Pulmonary artery endothelial cell (primary cell): ENCODE results near the gene KRTAP5-1. TPM values are rescaled to one million over a fixed set of nuclear protein-coding genes. Genes with fewer than 3 reads are reported as not detected.
"Not testable (repeated sequence)": the region's sequence is repeated elsewhere in the genome, so short reads cannot be mapped to it uniquely, and the experiment has no call there.

ENCODE experiments used
- DNase-seq: peaks from one replicate; pipeline ENCODE4 v3.0.0-alpha.2; 2011; ENCODE audit warnings: low read depth, low spot score
- total RNA-seq: library from RNA; depleted of rRNA; stranded (reverse); fragments of >200 nt; gene quantifications from 2 replicates; pipeline ENCODE4 v1.2.3, GENCODE V29; 2014

KRTAP5-1 gene, protein sequence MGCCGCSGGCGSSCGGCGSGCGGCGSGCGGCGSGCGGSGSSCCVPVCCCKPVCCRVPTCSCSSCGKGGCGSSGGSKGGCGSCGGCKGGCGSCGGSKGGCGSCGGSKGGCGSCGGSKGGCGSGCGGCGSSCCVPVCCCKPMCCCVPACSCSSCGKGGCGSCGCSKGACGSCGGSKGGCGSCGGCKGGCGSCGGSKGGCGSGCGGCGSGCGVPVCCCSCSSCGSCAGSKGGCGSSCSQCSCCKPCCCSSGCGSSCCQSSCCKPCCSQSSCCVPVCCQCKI
- total RNA-seq: not detected in 2 replicates

DNA sequence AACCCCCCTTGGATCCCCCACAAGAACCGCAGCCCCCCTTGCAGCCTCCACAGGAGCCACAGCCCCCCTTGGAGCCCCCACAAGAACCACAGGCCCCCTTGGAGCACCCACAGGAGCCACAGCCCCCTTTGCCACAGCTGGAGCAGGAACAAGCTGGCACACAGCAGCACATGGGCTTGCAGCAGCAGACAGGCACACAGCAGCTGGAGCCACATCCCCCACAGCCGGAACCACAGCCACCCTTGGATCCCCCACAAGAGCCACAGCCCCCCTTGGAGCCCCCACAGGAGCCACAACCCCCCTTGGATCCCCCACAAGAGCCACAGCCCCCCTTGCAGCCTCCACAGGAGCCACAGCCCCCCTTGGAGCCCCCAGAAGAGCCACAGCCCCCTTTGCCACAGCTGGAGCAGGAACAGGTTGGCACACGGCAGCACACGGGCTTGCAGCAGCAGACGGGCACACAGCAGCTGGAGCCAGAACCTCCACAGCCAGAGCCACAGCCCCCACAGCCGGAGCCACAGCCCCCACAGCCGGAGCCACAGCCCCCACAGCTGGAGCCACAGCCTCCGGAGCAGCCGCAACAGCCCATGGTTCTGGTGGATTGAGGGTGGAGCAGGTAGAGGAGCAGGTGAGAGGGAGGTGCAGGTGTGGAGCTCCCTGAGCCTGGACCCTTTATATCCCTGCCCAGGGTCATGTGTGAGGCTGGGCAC is at the start of gene KRTAP5-1:
TSS of gene KRTAP5-1 (minus strand) at position 623 of the 710 bp plus-strand sequence. CDS start at position 589, 34 bp downstream.
- DNase-seq: not testable (repeated sequence)

DNA sequence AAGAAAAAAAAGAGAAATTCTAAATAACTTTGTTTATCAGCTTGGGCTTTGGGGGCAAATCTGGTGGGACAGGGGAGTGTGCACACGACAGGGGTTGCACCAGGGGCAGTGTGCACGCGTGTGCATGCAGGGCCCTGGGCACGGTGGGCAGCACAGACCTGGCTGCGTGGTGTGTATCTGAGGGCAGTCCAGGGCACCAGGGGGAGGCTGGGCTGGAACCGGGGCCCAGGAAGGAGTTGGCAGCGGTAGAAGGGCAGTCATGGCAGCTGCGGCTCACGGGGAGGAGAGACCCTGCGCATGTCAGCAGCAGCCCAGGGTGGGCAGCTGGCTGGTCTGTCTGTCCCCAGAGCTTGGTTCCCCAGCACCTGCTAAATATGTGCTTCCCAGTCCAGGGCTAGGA is 48.8 kb upstream of the KRTAP5-1 start:
- no peak for DNase-seq

DNA sequence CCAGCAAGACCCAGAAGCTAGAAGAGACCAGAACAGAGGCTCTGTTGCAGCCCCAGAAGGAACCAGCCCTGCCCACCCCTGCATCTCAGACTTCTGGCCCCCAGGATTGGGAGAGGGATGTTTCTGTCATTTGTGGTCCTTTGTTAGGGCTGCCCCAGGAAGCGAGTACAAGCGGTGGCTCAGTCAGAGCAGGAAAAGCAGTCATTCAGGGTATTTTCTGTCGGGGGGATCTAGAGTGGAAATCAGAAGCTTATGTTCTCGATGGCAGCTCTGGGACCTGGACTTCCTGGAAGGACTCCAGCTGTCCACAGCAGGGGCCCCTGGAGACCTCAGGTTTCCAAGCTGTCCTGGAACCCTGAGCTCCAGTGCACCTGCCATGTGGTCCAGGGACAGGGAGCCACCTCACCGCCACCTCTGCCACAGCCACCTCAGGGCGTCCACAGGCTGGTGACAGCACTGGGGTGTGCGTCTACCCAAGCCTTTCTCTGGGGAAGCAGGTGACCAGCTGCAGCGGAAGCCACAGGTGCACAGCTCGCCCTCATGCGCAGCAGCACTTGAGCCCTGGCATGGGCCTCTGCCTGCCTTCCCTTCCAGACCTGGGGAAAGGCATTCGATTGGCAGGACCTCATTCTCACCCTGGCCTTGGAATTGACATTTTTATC is 47.1 kb upstream of the KRTAP5-1 start:
- no peak for DNase-seq

DNA sequence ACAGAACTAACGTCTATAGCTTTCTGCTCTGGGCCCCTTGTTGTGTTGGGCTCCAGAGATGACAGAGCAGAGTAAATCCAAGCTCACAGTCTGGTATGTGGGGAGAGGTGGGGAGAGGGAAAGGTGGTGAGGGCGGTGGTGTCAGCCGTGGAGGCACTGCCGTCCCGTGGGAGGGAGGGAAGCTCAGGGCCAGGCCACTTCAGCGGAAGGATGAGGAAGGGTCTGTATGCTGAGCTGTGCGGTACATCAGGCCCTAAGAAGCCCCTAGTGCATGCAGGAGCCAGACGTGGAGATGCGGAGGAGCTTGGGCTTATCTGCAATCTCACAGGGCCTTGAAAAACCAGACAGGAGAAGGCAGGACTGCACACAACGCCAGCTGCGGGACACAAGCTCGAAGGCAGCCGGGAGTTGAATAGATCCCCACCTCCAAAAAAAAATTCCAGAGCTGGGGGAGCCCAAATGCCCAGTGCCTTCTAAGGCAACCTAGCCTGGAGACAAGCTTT is 46.0 kb upstream of the KRTAP5-1 start:
- DNase-seq: no peak

DNA sequence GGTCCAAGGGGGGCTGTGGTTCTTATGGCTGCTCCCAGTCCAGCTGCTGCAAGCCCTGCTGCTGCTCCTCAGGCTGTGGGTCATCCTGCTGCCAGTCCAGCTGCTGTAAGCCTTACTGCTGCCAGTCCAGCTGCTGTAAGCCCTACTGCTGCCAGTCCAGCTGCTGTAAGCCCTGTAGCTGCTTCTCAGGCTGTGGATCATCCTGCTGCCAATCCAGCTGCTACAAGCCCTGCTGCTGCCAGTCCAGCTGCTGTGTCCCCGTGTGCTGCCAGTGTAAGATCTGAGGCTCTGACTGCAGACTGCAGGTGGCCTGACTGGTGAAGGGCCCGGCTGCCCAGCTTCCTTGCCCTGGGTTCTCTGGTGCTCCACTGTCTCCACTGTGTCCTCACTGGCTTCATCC is 45.2 kb upstream of the KRTAP5-1 start:
- no peak for DNase-seq

DNA sequence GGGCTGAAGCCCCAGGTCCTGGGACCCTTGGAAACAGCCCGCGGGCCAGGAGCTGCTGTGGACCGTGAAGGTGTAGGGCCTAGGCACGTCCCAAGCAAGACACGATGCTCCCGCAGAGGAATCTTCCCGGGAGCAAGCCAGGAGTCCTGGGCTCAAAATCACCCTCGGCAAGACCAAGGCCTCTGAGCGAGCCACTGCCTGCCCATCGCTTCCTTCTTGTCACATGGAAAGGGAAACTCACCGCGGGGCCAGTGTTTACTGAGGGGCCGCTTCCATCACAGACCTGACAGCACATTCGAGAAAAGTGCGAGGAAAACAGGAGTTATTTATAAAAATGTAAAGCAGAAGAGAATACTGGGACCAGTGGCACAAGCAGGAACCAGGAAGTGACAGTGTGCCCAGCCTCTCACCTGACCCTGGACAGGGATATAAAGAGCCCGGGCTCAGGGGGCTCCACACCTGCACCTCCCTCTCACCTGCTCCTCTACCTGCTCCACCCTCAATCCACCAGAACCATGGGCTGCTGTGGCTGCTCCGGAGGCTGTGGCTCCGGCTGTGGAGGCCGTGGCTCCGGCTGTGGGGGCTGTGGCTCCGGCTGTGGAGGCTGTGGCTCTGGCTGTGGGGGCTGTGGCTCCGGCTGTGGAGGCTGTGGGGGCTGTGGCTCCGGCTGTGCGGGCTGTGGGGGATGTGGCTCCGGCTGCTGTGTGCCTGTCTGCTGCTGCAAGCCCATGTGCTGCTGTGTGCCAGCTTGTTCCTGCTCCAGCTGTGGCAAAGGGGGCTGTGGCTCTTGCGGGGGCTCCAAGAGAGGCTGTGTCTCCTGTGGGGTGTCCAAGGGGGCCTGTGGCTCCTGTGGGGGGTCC is 44.5 kb upstream of the KRTAP5-1 start, which contains the start of gene KRTAP5-5:
TSS of gene KRTAP5-5 (plus strand) at position 450 of the 860 bp plus-strand sequence. CDS start at position 516, 66 bp downstream.
- no peak for DNase-seq

DNA sequence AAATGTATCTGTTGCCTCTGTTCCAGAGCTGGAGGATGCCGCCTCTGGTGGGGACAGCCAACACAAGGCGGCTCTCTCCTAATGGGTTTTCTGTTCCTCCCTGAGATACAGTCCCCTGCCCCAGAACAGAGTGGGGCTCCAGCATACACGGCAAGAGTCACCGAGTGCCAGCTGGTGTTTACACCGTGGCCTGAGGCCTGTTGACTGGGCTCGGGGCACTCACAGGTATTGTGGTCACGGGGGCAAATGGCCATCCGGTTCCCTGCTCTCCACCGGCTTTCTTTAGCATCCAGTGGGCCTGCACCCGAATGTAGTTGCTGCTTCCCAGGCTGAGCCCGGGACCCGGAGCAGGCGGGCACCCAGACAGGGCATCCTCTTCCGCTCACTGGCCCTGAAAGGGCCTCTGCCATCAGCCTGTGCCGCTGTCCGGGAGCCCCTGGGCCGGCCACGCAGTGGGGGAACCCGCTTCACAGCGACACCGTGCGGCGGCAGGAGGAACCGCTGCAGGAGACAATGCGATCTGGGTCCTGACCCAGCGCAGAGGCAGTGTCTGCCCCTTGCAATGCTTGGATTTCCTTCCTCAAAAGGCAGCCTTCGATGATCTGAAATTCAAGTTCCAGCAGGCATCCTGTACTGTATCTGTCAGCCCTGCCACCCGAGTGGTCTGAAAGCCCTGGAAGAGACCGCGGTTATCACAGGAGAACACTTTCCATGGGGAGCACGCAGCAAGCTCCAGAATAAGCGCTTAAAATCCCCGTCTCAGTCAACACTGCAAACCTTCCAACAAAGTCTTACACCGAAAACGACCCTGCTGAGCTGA is 43.6 kb upstream of the KRTAP5-1 start:
- no peak for DNase-seq

DNA sequence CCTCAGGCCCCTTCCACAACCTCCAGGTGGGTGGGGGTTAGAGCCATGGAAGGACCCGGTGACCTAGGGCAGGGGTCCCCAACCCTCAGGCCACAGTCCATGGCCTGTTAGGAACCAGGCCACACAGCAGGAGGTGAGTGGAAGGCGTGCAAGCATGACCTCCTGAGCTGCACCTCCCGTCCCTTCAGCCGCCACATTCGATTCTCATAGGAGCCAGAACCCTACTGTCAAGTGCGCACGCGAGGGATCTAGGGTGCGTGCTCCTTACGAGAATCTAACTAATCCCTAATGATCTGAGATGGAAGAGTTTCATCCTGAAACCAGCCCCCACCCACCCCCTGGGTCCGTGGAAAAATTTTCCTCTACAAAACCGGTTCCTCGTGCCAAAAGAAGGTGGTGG is 40.5 kb upstream of the KRTAP5-1 start:
- DNase-seq: no peak

DNA sequence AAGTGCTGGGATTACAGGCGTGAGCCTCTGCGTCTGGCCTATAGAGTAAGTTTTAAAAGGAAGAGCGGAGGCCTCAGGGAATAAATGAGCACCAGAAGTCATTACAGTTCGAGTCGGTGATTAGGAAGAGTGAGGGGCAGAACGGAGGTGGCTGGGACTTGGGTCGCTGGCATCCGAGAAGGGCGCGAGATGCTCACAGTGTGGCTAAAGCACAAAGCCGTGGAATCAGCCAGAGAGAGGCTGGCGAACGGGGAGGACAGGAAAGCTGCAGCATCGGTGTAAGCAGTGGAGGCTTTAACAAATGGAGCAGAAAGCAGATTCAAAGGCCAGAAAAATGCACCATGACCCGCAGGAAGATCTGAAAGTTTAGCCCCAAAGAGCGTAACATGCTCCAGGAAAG is 39.5 kb upstream of the KRTAP5-1 start:
- DNase-seq: no peak

DNA sequence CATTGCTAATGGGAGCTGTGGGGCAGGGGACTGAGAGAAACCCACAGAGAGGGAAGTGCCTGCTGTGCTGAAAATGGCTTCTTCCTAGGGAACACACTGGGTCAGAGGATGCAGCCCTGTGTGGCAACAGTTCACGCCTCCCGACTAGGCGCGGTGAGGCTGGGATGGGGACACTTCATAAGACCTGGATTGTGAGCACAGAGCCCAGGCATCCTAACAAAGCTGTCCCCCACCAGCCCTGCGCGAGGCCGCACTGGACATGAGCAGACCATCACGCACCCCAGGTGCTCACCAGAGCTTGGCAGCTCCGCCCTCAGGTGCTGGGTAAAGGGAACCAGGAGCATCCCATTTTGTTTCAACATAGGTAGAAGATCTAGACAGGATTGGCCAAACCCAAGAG is 38.6 kb upstream of the KRTAP5-1 start:
- DNase-seq: no peak

DNA sequence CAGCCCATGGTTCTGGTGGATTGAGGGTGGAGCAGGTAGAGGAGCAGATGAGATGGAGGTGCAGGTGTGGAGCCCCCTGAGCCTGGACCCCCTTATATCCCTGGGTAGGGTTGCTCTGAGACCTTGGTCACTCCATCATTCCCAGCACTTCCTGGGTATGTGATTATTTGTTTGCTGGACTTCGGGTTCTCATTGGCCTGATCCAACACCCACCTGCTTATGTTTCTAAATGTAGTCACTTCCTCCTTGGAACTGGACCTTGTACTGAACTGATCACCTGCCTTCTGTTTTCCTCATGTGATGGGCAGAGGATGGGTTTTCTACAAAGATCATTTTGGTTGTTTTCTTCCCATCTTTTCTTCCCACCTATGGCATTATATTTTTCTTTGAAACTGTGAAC is 37.0 kb upstream of the KRTAP5-1 start, which contains the start of gene KRTAP5-4:
TSS of gene KRTAP5-4 (minus strand) at position 53 of the 400 bp plus-strand sequence. CDS start at position 8, 45 bp downstream.
- DNase-seq: no peak

DNA sequence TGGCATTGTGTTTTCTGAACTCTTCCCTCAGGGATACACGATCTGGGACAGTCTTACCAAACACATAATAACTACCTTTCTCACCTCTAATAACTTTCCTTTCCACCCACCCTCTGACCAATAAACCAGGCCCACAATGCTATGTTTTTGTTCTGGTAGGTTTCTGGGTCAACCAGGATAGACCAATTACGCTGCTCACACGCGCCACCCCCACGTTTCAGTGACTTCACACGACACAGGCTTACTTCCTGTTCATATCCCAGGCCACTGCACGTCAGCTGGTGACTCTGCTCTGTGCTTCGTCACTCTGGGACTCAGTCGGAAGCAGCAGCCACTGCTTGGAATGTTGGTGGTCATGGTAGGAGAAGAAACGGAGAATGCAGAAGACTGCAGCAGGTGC is 34.4 kb upstream of the KRTAP5-1 start:
- DNase-seq: no peak

DNA sequence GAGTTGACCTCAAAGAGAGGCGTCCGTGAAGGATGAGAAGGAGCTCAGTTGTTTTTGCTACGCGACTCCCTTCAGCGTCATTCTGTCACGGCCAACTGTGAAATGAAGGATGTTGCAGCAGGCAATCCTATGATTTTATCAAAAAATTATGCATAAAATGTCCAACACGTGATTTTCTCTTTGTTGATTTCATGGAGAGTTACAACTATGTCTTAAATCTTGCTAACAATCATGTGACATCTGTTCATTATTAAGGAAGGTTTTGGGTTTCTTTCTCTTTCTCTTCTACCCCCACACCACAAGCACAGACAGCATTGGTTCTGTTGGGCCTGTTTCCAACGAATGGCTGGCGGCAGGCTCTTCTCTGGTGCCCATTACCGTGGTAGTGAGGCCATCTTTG is 33.1 kb upstream of the KRTAP5-1 start:
- no peak for DNase-seq

DNA sequence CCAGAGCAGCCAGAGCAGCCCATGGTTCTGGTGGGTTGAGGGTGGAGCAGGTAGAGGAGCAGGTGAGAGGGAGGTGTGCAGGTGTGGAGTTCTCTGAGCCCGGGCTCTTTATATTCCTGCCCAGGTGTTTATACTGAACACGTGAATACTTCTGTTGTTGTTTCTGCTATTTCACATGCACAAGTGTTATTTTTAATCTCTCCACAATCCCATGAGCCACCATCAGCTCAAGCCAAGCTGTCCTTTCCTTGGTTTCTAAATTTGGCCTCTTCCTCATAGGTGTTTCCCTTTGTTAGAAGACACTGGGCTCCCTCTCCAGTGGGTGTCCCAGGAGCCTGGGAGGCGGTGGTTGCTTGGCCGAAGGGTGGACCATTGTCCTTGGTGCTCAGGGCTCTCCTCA is 23.3 kb upstream of the KRTAP5-1 start, which contains the start of gene KRTAP5-3:
TSS of gene KRTAP5-3 (minus strand) at position 101 of the 400 bp plus-strand sequence. CDS start at position 23, 78 bp downstream.
- no peak for DNase-seq

DNA sequence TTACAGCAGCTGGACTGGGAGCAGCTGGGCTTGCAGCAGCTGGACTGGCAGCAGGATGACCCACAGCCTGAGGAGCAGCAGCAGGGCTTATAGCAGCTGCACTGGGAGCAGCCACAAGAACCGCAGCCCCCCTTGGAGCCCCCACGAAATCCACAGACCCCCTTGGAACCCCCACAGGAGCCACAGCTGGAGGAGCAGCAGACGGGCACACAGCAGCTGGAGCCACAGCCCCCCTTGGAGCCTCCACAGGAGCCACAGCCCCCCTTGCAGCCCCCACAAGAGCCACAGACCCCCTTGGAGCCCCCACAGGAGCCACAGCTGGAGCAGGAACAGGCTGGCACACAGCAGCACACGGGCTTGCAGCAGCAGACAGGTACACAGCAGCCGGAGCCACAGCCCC is 22.8 kb upstream of the KRTAP5-1 start:
- DNase-seq: not testable (repeated sequence)

DNA sequence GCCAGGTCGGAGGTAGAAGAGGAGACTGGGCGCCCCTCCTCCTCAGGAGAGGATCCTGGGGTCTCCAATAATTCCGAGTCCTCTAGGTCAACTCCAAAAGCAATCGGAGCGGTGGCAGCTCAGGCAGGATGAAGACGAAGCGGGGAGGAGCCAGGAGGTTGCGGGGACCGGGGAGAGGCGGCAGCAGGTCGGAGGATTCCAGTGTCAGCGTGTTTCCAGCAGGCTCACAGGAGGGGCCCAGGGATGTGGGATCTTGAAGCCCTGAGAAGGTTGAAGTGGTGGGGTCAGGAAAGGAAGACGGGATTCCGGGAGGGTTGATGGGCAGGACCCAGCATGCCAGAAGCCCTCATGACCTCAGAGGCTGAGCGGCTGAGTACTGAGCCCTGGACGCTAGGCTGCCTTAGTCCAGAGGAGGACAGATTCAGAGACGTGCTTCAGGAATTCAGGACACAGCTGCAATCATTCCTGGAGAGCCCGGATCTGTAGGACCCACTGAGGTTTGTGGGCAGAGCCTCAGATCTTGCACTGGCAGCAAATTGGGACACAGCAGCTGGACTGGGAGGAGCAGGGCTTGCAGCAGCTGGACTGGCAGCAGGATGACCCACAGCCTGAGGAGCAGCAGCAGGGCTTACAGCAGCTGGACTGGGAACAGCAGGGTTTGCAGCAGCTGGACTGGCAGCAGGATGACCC is 22.2 kb upstream of the KRTAP5-1 start:
- not testable (repeated sequence) for DNase-seq

DNA sequence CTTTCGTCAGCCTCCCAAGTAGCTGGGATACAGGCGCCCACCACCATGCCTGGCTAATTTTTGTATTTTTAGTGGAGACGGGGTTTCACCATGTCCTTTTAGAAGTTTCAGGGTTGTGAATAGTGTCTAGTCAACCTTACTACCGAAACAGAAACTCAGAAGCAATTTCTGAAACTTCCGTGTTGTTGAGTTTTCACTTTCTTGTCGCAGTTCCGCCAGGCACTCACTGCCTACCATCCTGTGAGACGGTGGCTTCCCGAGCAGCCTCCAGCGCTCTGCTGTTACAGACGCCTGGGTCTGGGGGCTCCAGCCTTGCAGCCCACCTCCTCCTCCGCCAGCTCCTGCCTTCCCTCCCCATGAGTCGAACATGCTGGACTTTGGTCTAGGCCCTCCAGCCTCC is 20.8 kb upstream of the KRTAP5-1 start:
- not testable (repeated sequence) for DNase-seq

DNA sequence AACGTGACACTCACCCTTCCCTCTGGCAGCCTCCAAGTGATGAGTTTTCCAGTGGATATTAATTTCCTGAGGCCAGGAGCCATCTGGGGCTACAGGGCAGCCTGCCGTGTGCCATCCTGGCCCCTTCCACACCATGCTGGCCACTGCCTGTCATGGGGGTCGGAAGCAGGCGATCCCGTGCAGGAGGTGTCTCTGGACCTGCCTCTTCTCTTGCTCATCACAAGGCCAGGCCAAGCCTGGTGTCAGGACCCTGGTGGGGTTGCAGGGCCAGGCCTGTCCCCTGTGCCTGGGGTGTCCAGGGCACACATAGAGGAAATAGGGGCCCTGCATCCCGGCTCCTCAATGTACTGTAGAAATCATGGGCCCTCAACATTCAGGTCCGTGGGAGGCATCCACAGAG is 19.6 kb upstream of the KRTAP5-1 start:
- no peak for DNase-seq

DNA sequence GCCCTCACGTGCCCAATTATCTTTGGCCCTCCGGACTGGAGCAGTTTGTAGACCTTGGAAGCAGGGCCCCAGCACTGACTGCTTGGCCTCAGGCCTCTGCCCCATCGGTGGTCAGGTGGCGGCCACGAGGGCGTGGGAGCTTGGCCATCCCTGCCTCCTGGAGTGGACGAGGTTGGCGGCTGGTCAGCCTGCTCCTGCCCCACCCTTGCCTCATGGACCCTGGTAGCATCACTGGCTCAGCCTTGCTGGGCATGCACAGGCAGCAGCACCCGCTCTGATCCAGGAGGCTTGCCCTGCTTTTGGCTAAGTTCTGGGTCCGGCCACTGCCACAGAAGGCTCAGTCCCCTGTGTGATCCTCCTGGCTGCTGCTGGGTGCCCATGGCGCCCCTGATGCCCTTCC is 19.1 kb upstream of the KRTAP5-1 start:
- no peak for DNase-seq
